ENCODE data around the gene PSMC3. TPM values are rescaled to one million over a fixed set of nuclear protein-coding genes. Genes with fewer than 3 reads are reported as not detected.
A peak's percentile ranks its signal among the peaks of the same experiment; 100 is the strongest.

The PSMC3 gene
- total and polyA plus RNA-seq, 2 of the 13 experiments (the other 11 are each of a cell fraction or from before 2014, with no cell fraction given), result 75.8 to 214 TPM

DNA sequence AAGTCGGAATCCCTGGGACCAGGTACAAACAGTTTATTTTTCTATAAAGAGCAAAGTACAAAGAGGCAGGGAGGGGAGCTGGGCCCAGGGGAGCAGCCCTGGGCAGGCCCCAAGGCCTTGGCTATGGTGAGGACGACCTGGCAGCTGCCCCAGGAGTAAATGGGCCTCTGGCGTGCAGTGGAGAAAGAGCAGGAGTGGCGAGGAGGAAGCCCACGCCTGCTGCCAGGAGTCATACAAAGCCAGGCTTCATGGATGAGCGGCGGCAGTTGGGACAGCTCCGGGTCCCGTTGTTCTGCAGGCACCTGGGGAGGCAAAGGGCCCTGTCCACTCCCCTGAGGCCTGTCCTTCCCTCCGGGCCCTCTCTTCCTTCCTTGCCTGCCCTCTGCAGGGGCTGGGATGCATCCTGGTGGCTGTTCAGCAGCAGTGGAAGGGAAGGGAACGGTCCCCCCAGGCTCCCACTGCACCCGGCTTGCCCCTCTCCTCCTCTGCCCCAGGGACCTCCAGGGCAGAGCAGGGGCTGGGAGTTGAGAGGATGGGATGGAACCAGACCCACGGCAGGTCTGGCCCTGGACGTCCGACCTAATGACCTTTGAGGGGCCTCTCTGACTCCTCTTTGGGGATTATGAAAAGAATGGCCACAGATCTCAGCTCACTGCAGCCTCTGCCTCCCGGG is 11.6 kb upstream of the PSMC3 start (continued):
- TF ChIP-seq, protein P1, sequence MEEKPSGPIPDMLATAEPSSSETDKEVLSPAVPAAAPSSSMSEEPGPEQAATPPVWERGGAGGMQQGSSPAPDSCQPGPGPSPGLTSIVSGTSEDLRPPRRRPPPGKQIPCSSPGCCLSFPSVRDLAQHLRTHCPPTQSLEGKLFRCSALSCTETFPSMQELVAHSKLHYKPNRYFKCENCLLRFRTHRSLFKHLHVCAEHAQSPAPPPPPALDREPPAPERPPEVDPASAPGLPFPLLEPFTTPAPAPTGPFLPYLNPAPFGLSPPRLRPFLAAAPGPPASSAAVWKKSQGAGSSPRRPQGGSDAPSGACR (CRISPR knock-in tag; IDR thresholded peaks at IDR 0.05), result no peak; the same call in 1 of the 2 replicates
- TF ChIP-seq TP53 (CRISPR knock-in tag; conservative IDR thresholded peaks at IDR 0.05) (no peak), ZNF264 (CRISPR knock-in tag; IDR thresholded peaks at IDR 0.05) (no peak), HOXA3 (CRISPR knock-in tag; IDR thresholded peaks at IDR 0.05) (no peak), AGO1 (IDR thresholded peaks at IDR 0.05; ENCODE audit: low read depth, low read length, poor library complexity, severe bottlenecking) (no peak), NFIB (CRISPR knock-in tag; IDR thresholded peaks at IDR 0.05; ENCODE audit: borderline replicate concordance) (no peak), NBN (conservative IDR thresholded peaks at IDR 0.05) (no peak), ZNF572 (CRISPR knock-in tag; IDR thresholded peaks at IDR 0.05) (no peak), PAWR (CRISPR knock-in tag; IDR thresholded peaks at IDR 0.05; ENCODE audit: borderline replicate concordance) (no peak), NR2F6 (IDR thresholded peaks at IDR 0.05) (peak; percentile 74), NR2F6 (CRISPR knock-in tag; IDR thresholded peaks at IDR 0.05) (peak; percentile 72), HMG20A (CRISPR knock-in tag; IDR thresholded peaks at IDR 0.05; ENCODE audit: borderline replicate concordance) (peak; percentile 23; the same call in 1 of the 2 replicates), HOXA5 (CRISPR knock-in tag; IDR thresholded peaks at IDR 0.05) (no peak), SRSF1 (optimal IDR thresholded peaks at IDR 0.05; ENCODE audit: low read depth, low read length) (peak; percentile 31), GABPA (IDR thresholded peaks at IDR 0.05; ENCODE audit: low read depth, low read length) (no peak; the same call in 1 of the 2 replicates), GABPA (CRISPR knock-in tag; IDR thresholded peaks at IDR 0.05; ENCODE audit: low read depth) (peak; percentile 51; the same call in 1 of the 2 replicates), CREM (IDR thresholded peaks at IDR 0.05) (no peak; the same call in 1 of the 2 replicates), CREM (CRISPR knock-in tag; IDR thresholded peaks at IDR 0.05) (no peak)
- TF ChIP-seq, protein P2, sequence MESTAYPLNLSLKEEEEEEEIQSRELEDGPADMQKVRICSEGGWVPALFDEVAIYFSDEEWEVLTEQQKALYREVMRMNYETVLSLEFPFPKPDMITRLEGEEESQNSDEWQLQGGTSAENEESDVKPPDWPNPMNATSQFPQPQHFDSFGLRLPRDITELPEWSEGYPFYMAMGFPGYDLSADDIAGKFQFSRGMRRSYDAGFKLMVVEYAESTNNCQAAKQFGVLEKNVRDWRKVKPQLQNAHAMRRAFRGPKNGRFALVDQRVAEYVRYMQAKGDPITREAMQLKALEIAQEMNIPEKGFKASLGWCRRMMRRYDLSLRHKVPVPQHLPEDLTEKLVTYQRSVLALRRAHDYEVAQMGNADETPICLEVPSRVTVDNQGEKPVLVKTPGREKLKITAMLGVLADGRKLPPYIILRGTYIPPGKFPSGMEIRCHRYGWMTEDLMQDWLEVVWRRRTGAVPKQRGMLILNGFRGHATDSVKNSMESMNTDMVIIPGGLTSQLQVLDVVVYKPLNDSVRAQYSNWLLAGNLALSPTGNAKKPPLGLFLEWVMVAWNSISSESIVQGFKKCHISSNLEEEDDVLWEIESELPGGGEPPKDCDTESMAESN (CRISPR knock-in tag; conservative IDR thresholded peaks at IDR 0.05), result no peak
- TF ChIP-seq, protein P3, sequence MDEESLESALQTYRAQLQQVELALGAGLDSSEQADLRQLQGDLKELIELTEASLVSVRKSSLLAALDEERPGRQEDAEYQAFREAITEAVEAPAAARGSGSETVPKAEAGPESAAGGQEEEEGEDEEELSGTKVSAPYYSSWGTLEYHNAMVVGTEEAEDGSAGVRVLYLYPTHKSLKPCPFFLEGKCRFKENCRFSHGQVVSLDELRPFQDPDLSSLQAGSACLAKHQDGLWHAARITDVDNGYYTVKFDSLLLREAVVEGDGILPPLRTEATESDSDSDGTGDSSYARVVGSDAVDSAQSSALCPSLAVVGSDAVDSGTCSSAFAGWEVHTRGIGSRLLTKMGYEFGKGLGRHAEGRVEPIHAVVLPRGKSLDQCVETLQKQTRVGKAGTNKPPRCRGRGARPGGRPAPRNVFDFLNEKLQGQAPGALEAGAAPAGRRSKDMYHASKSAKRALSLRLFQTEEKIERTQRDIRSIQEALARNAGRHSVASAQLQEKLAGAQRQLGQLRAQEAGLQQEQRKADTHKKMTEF (CRISPR knock-in tag; IDR thresholded peaks at IDR 0.05), result no peak; the same call in 1 of the 2 replicates
- TF ChIP-seq, protein P4, sequence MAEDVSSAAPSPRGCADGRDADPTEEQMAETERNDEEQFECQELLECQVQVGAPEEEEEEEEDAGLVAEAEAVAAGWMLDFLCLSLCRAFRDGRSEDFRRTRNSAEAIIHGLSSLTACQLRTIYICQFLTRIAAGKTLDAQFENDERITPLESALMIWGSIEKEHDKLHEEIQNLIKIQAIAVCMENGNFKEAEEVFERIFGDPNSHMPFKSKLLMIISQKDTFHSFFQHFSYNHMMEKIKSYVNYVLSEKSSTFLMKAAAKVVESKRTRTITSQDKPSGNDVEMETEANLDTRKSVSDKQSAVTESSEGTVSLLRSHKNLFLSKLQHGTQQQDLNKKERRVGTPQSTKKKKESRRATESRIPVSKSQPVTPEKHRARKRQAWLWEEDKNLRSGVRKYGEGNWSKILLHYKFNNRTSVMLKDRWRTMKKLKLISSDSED (CRISPR knock-in tag; IDR thresholded peaks at IDR 0.05), result no peak
- TF ChIP-seq, protein P5, sequence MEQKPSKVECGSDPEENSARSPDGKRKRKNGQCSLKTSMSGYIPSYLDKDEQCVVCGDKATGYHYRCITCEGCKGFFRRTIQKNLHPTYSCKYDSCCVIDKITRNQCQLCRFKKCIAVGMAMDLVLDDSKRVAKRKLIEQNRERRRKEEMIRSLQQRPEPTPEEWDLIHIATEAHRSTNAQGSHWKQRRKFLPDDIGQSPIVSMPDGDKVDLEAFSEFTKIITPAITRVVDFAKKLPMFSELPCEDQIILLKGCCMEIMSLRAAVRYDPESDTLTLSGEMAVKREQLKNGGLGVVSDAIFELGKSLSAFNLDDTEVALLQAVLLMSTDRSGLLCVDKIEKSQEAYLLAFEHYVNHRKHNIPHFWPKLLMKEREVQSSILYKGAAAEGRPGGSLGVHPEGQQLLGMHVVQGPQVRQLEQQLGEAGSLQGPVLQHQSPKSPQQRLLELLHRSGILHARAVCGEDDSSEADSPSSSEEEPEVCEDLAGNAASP (CRISPR knock-in tag; IDR thresholded peaks at IDR 0.05; ENCODE audit: borderline replicate concordance), result no peak
